DMS 273 (cell line): ENCODE results near the gene CIC.

Experiments
- DNase-seq: peaks from one replicate; lab custom pipeline; 2025; ENCODE audit not compliant: unreplicated experiment; lab: John Stamatoyannopoulos, UW

CIC gene

DNA sequence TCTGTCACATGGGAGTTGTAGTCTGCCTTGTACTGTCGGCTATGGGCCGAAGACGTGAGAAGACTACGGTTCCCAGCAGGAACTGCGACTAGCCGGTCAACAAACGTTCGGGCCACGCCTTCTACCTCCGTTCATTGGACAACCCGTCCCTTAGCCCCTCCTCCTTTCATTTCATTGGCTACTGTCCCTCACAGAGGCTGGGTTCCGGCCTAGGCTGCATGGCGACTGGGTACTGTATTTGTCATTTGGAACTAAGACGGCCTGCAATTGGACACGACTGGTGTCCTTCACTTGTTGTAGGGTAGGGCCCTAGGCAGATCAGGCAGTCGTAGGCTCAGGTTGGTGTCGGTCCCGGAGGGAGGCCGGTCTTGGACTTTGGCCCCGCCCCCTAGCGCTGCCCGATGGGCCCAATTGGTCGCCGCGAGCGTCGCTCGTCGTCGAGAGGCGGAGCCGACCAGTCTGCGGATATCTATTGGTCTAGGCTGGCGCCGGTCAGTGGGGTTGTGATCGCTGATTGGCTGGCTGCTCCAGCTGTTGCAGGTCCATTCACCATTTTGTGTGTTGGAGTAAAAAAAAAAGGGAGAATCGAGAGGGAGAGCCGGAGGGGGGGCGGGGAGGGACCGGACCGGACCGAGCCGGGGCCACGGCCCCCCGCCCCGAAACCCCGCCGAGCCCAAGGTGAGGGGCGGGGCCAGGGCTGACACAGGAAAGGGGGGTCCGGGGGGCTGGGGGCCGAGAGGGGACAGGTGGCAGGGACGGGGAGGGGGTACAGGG lies at the start of gene CIC:
CIC (plus strand) TSS at position 549 of the 774 bp plus-strand sequence. CDS start 2,532 bp downstream, outside the sequence.
- peak; percentile 100 for DNase-seq

GRCh38 chr19:42219812-42220750 lies 49.0 kb upstream of the CIC start, which contains the start of gene ZNF526:
ZNF526 (plus strand) TSS chr19:42220312; CDS start chr19:42224404, 4,092 bp downstream.
- peak; percentile 99 for DNase-seq

DNA sequence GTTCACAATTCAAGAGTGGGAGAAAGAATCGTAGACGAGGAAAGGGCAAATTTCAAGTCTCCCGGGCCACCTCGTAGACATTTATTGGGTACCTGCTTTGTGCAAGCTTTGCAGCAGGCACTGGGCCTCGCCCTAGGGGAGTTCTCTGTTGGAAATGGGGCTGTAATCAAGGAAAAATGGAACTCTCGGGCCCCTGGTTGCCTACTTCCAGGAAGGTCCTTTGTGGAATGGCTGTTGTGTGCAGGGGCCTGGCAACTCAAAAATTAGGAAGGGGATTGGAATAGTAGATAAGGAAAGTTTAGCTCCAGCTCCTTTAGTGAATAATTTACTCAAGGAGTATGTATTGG lies 48.3 kb upstream of the CIC start:
- DNase-seq = no peak

GRCh38 chr19:42224940-42225717 lies 43.9 kb upstream of the CIC start:
- no peak for DNase-seq

- no peak for DNase-seq
Observed at GRCh38 chr19:42225718-42226292, 43.2 kb upstream of the CIC start.

DNA sequence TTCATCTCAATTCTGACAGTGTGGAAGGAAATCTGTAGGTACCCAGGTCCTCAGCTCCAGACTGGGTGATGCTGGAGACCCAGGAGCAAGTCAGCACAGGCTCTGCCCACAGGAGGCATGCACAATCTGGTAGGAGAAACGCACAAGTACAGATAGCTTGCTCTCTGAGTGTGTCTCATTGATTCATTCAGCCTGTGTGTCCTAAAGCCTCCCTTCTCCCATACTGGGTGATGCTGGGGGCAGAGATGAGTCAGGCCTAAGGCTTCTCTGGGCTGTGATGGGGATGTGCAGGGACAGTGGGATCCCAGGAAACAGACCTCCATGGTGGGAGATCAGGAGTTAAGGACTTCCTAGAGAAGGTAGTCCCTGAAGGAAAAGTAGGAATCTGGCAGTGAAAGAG lies 42.2 kb upstream of the CIC start:
- no peak for DNase-seq

GRCh38 chr19:42228641-42229040 lies 40.4 kb upstream of the CIC start:
- DNase-seq = no peak

GRCh38 chr19:42229301-42229854 lies 39.7 kb upstream of the CIC start:
- DNase-seq = no peak

GRCh38 chr19:42229855-42230351 lies 39.1 kb upstream of the CIC start:
- DNase-seq = peak; percentile 57

DNA sequence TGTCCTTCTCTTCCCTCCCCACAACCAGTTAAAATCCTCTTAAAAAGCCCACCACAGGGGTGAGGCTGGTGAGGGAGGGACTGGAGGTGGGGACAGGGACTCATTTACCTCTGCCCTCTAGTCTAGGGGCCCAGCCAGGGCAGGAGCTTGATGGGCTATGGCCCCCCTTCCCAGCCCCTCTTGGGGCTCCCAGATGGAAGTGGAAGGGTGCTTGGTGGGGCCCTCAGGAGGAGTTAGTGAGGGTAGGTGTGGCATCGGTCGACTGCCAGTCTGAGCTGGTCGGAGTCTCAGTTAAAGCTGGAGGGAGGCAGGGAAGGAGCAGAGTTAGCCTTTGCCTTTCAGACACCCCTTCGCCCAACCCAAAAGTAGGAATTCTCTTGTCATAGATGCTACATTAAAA lies 38.5 kb upstream of the CIC start:
- no peak for DNase-seq

GRCh38 chr19:42232435-42232834 lies 36.6 kb upstream of the CIC start:
- DNase-seq = no peak

- no peak for DNase-seq
Observed at GRCh38 chr19:42233106-42233505, 35.9 kb upstream of the CIC start.

GRCh38 chr19:42233678-42234292 lies 35.3 kb upstream of the CIC start:
- DNase-seq = no peak

DNA sequence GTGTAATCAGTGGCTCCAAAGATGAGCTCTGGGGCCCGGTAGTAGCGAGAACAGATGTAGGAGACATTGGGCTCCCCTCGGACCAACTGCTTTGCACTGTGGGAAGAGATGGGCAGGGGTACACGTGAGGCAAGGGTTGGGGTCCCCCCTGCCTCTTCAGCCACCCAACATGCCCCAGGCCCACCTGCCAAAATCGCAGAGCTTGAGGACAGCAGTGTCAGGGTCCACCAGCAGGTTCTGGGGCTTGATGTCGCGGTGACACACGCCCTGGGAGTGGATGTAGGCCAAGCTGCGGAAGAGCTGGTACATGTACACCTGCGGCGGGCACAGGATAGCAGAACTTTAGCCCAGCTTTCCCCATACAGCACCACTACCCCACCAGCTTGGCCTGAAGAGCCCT lies 34.7 kb upstream of the CIC start:
- DNase-seq = no peak

GRCh38 chr19:42235181-42235580 lies 33.9 kb upstream of the CIC start:
- DNase-seq = no peak

DNA sequence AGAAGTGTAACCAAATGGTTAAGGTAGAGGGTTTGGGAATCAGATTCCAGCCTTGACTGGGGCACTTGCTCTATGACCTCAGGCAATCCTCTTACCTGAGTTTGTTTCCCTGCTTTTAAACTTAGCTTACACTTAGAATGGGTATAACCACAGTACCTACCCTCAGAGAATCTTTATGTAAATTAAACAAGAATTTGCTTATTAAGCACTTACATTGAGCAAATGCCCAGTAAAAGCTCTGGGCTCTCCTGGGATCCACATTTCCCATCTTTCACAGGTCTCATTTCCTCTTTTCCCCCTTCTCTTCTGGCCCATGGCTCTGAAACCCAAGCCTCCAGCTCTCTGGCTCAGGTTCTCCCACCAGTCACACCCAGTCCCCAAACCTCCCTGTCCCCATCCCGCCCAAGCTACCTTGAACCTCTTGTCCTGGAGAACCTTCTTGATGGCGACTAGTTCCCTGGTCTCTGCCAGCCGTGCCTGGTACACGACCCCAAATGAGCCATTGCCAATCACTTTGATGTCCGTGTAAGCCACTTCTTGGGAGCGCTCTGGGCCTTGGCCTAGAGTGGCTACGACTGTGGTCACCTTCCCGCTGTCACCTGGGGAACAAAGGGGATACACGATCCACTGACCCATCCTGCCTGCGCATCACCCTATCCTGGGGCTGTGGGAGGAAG lies 29.4 kb upstream of the CIC start:
- DNase-seq = no peak

- DNase-seq = no peak
Observed at GRCh38 chr19:42241279-42241678, 27.8 kb upstream of the CIC start.

- DNase-seq = peak; percentile 65
Observed at GRCh38 chr19:42242069-42242511, 27.0 kb upstream of the CIC start.
